Gastrocnemius medialis (tissue), 4 donors: ENCODE measurements around the gene TBC1D5.

ENCODE experiments used
- POLR2A ChIP-seq, 2 donors: fragments of 450-650 bp; IDR thresholded peaks; one replicate each; pipeline ENCODE4 v1.6.1; 2017; ENCODE audit warnings: antibody characterized with exemption in 2 of 2, mild to moderate bottlenecking in 2 of 2, moderate library complexity in 2 of 2
- TF ChIP-seq, protein P1 (sequence below), 5 experiments: fragments of 450-650 bp in 3 of 5; fragments of 200-600 bp in 2 of 5; sonication (generic) in 2 of 5; IDR thresholded peaks in 4 of 5; conservative IDR thresholded peaks in 1 of 5; 1 replicate in 4 of 5; 2 replicates in 1 of 5; pipeline ENCODE4 v1.5.1; 2016 to 2019; ENCODE audit warnings: antibody characterized with exemption in 5 of 5, mild to moderate bottlenecking in 3 of 5, moderate library complexity in 3 of 5

DNA sequence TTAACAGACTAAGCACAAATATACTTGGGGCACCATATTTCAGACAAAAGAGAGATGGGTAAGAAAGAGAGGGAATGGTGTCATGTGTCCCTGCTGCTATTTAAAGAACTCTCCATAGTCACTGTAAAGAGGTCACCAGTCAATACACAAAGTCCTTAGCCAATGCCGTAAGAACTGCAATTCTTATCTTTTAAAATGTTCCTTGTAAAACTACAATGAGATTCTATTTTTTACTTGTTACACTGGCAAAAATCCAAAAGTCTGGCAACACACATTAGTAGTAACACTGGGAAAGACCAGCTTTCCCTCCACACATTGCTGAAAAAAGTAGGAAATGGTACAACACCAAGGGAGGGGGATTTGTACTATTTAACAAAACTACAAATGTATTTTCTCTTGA lies 189.4 kb downstream of the TBC1D5 start:
- no peak for TF ChIP-seq POLR2A (IDR thresholded peaks at IDR 0.05)
- TF ChIP-seq, protein P1, sequence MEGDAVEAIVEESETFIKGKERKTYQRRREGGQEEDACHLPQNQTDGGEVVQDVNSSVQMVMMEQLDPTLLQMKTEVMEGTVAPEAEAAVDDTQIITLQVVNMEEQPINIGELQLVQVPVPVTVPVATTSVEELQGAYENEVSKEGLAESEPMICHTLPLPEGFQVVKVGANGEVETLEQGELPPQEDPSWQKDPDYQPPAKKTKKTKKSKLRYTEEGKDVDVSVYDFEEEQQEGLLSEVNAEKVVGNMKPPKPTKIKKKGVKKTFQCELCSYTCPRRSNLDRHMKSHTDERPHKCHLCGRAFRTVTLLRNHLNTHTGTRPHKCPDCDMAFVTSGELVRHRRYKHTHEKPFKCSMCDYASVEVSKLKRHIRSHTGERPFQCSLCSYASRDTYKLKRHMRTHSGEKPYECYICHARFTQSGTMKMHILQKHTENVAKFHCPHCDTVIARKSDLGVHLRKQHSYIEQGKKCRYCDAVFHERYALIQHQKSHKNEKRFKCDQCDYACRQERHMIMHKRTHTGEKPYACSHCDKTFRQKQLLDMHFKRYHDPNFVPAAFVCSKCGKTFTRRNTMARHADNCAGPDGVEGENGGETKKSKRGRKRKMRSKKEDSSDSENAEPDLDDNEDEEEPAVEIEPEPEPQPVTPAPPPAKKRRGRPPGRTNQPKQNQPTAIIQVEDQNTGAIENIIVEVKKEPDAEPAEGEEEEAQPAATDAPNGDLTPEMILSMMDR (IDR thresholded peaks at IDR 0.05 in 4 of 5, conservative IDR thresholded peaks at IDR 0.05 in 1 of 5), result no peak
